GM21367 (cell line): Measurements from ENCODE around the gene COG2.
"Not testable (repeated sequence)": the region's sequence is repeated elsewhere in the genome, so short reads cannot be mapped to it uniquely, and the experiment has no call there.

Source experiments
- ATAC-seq: cut with Tn5 transposase; IDR thresholded peaks from one replicate; pipeline ENCODE4 v1.9.1; 2021; ENCODE audit not compliant: unreplicated experiment

COG2 gene

GRCh38 chr1:230624097-230624713, 18.1 kb upstream of the COG2 start:
- ATAC-seq, result no peak

DNA sequence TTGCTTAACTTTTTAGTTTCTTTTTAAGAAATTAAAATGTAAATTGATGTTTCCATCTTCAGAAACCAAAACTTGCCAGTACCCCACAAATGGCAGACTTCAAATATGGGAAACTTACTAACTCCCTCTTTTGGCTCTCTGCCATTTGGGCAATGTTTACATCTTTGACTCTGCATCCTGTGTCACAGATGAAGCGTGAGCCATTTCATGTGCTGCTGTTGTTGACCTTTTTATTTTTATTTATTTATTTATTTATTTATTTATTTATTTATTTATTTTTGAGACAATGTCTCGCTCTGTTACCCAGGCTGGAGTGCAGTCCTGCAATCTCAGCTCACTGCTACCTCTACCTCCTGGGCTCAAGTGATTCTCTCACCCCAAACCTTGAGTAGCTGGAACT, 16.0 kb upstream of the COG2 start:
- no peak for ATAC-seq

DNA sequence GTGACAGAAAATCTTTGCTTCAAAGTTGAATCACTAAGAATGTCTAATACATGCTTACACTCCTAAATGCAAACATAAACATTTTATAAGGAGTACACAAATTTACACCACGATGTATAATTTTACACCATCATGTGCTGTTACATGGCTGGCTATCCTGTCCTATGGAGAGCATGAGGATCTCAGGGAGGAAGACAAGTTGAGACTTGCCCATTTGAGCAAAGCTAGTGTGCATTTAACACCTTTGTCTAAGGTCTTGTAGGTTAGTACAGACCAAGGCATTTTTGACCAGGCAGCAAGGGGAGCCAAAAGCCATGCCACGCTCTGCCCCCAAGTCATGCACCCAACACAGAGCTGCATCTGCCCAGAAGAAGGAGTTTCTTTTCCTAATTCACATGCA, 14.5 kb upstream of the COG2 start:
- ATAC-seq, result no peak

DNA sequence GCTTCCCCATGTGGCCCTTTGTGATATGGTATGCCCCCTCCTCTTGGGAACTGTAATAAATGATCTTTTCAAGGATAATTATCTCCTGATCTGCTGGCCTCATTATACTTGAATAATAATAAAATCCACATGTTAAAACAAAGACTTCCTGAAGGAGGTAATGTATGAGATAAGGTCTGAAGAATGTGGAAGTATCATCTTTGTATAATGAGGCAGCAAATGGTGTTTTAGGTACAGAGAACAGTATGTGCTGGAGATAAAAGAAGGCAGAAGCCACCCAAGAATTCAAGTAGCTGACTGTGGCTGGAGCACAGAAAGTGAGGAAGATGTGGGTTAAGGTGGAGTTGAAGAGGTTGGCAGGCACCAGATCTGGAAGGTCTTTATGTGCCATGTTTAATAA, 12.8 kb upstream of the COG2 start:
- ATAC-seq, result no peak

GRCh38 chr1:230631477-230631876, 10.8 kb upstream of the COG2 start:
- ATAC-seq, result no peak

GRCh38 chr1:230632273-230632873, 9.9 kb upstream of the COG2 start:
- ATAC-seq, result peak; percentile 68

DNA sequence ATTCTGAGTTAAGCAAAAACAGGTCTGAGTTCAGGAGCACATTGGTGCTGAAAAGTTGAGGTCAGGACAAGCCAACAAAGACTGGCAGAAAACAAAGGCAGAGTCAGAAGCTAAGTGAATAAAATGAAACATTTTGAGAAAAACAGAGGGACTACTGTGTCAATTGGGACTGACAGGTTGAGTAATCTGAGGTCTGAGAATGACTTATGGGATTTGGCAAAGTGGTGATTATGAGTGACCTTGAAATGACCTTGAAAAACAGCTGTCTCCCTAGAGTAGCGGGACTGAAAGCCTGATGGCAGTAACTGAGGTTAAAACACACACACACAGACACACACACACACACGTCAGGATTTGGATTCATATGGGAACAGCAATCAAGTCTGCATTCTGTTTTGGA, 8.8 kb upstream of the COG2 start:
- no peak for ATAC-seq

- ATAC-seq, result no peak
Observed at GRCh38 chr1:230634384-230634783, 7.9 kb upstream of the COG2 start.

DNA sequence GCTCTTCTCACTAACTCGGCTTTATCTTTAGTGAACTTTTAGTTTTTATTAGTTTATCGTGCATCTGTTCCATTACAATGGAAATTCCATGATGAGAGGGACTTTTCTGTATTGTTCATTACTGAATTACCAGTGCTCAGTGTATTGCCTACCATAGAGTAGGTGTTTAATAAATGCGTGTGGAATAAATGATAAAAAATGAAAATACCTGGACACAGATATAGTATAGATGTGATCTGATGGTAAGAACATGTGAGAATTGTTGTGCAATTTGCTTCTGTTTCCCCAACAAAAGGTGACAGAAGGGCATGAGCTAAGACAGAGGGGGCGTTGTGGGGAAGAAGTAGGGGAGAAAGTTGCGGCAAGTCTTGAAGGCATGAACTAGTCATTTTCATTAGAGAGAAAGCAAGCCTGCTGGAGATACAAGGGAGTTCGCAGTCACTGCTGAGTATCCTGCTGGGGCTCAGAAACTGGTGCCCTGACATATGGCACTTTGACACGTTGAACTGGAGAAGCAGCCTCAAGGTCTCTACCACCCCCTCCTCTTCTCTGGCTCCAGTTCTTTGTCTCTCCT, 5.6 kb upstream of the COG2 start:
- ATAC-seq, result no peak

DNA sequence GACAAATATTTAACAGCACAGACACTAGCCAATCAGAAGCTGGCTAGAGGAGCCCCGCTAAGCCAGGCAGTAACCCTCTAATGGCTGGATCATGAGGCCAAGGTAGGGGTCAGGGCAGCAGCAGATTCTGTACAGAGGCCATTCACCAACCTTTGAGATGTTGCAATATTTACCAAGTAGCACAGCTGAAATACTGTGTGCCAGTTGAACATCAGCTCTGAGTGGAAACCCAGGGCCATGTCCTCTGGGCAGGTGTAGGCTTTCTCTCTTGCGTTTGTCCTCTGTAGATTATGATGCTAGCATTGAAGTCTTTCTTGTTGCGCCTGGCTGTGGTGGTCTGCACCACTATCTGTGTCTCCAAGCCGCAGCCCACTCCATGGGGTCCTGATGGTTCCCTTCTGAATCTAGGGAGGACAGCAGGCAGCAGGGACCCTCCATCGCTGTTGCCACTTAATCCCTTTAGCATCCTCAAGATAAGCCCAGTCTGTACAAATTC, 2.5 kb upstream of the COG2 start:
- ATAC-seq, result no peak

DNA sequence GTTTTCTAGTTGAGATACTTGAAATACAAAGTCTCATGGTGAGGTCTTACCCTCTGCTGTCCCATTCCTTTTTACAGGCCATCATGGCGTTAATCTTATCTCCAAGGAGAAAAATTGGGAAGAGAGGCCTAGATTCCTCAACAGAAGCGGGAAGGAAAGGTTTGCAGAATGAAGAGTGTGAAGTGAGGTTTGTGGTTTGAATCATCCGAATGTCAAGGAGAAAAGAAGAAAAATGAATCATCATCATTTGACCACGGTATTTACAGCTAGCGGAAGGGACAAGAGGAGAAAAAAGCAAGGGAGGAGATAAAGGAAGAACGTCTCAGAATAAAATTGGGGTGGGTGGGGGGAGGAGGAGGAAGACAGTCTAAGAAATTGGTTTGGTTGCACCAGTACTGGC, 935 bp upstream of the COG2 start:
- no peak for ATAC-seq

DNA sequence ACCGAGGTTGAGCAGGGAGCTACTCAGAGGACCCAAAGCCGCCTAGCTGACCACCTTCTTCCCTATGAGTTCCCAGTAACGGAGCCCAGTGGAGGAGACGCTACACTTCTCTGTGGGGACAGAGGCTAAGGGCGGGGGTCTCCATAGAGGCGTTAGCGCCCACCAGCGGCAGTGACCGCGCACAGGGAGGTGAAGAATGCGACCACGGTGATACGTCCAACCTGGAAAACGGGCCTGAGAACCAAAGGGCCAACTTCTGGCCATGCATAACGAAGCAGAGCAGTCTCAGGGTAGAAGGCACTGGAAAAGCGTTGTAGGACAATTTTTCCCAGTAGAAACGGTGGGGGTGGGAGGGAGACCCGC, 400 bp upstream of the COG2 start:
- ATAC-seq, result no peak

- ATAC-seq, result no peak
Observed at GRCh38 chr1:230643908-230644307, 1.6 kb downstream of the COG2 start.

GRCh38 chr1:230646710-230647302, 4.5 kb downstream of the COG2 start:
- ATAC-seq, result no peak

GRCh38 chr1:230647321-230647720, 5.0 kb downstream of the COG2 start:
- no peak for ATAC-seq

DNA sequence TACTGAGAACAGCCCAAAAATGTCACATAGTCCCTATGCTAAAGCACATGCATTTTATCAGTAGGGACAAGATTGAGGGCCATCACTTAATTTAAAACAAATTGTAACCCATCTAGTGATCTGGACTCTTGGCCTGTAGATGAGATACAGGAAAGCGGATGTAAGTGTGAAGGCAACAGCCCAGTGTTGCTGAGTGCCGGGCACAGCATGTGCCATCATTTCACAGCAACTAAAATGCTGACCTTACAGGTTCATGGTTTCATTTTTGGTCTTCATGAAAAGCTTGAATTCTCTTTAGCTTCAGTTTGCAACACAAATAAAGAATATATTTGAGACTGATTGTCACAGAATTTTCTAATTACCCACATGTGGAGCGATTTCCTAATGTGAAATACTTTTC, 5.8 kb downstream of the COG2 start:
- no peak for ATAC-seq

GRCh38 chr1:230650300-230650699, 8.0 kb downstream of the COG2 start:
- no peak for ATAC-seq

DNA sequence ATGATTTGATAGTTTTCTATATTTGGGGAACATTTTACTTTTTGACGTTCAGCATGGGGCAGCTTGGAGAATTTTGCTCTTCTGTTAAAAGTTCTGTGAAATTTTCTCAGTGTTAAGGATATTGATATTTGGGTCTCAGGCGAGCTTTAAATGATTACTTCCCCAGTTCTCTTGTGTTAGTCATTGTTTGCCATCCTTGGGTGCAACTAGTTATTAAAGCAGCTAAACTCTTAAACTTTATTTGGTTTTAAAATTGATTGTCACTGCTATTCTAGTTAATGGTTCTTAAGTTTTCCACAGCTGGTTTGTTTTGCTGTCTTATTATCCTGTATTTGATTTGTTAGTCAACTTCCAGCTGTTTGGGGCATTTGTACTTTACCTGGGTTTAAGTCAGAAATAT, 9.0 kb downstream of the COG2 start:
- no peak for ATAC-seq

DNA sequence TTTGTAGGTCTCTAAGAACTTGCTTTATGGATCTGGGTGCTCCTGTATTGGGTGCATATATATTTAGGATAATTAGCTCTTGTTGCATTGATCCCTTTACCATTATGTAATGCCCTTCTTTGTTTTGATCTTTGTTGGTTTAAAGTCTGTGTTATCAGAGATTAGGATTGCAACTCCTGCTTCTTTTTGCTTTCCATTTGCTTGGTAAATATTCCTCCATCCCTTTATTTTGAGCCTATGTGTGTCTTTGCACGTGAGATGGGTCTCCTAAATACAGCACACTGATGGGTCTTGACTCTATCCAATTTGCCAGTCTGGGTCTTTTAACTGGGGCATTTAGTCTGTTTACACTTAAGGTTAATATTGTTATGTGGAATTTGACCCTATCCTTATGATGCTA, 14.4 kb downstream of the COG2 start:
- ATAC-seq, result not testable (repeated sequence)

DNA sequence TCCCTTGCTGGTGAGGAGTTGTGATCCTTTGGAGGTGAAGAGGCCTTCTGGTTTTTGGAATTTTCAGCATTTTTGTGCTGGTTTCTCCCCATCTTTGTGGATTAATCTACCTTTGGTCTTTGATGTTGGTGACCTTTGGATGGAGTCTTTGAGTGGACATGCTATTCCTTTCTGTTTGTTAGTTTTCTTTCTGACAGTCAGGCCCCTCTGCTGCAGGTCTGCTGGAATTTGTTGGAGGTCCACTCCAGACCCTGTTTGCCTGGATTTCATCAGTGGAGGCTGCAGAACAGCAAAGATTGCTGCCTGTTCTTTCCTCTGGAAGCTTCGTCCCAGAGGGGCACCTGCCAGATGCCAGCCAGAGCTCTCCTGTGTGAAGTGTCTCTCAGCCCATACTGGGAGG, 15.8 kb downstream of the COG2 start:
- not testable (repeated sequence) for ATAC-seq

DNA sequence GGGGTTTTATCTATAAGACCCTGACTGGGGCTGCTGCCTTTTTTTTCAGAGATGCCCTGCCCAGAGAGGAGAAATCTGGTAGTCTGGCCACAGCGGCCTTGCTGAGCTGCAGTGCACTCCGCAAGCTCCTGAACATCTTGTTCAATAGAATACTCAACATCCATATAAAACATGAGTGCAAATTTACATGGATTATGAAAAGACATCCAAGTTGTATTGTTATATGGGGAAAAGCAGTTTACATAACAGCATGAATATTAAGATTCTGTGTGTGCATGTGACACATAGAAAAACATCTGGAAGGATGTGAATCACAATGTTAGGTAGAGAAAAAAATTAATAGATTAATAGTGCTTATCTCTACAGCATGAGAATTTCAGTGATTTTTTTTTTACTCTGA, 16.4 kb downstream of the COG2 start:
- ATAC-seq, result no peak

DNA sequence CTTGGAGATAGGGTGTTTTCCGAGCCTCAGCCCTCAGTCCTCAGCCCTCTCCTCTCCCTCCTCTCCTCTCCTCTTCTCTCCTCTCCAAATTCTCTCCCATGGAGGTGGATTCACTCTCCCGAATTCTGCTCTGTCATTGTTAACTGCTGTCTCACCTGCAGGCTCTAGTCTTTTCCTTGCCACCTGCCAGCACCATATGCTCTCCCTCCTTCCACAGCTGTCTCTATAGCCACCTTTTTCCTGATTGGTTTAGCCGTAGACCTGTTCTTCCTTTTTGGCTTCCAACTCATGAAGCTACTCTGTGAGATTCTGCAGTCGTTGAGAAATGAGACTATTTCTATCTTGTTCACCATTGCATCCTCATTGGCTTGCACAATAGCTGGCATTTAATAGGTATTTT, 19.7 kb downstream of the COG2 start:
- no peak for ATAC-seq
